GM12873 (cell line): ENCODE data around the gene KIAA1217.

Experiments
- TF ChIP-seq, protein P1 (sequence below): IDR thresholded peaks from 2 replicates; pipeline ENCODE4 v1.5.1; 2012; ENCODE audit warnings: low read depth, mild to moderate bottlenecking, moderate library complexity, low read length, control low read depth; ENCODE audit not compliant: insufficient read depth; ENCODE audit errors: missing control alignments

The KIAA1217 gene

GRCh38 chr10:24597426-24597825 is 388.5 kb downstream of the KIAA1217 start:
- TF ChIP-seq, protein P1, sequence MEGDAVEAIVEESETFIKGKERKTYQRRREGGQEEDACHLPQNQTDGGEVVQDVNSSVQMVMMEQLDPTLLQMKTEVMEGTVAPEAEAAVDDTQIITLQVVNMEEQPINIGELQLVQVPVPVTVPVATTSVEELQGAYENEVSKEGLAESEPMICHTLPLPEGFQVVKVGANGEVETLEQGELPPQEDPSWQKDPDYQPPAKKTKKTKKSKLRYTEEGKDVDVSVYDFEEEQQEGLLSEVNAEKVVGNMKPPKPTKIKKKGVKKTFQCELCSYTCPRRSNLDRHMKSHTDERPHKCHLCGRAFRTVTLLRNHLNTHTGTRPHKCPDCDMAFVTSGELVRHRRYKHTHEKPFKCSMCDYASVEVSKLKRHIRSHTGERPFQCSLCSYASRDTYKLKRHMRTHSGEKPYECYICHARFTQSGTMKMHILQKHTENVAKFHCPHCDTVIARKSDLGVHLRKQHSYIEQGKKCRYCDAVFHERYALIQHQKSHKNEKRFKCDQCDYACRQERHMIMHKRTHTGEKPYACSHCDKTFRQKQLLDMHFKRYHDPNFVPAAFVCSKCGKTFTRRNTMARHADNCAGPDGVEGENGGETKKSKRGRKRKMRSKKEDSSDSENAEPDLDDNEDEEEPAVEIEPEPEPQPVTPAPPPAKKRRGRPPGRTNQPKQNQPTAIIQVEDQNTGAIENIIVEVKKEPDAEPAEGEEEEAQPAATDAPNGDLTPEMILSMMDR, result no peak
